IPS-18c (cell line): ENCODE measurements around the gene EGR4.
A peak's percentile ranks its signal among the peaks of the same experiment; 100 is the strongest.

Experiments used
- H3K4me3 ChIP-seq: 2 replicates; pipeline ENCODE4 v1.7.0; 2013; ENCODE audit warnings: low read depth, mild to moderate bottlenecking, low read length, moderate library complexity; ENCODE audit not compliant: insufficient read depth
- H3K9me3 ChIP-seq: one replicate; pipeline ENCODE4 v1.6.1; 2013; ENCODE audit warnings: mild to moderate bottlenecking, low read length, moderate library complexity; ENCODE audit not compliant: control insufficient read depth, insufficient read depth

Gene EGR4

DNA sequence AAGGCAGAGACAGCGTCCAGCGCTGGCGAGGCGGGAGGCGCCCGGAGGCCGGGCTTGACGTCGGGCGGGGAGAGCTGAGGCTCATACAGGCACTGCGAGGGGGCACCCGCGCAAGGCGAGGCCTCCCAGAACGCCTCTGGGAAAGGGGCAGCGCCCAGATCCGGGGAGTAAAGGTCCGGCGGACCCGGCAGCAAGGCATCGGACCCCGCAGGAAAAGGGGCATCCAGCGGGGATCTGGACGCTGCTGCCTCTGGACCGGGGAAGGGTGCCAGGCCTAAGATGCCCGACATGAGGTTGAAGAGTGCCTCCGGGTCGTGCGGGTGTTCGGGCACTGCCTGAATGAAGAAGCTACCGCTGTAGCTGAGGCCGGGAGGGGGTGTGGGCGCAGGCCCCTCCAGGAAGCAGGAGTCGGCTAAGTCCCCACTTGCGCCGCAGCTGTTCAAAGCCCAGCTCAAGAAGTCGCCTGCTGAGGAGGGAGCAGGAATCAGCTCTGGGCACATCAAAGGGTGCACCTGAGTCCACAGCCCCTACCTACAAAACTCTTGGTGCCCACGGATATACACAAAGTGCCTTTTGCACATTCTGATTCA, 937 bp downstream of the EGR4 start:
- peak overlapping the region; percentile 63 for H3K4me3 ChIP-seq
- no peaks in the 10 kb centered on the region for H3K9me3 ChIP-seq

DNA sequence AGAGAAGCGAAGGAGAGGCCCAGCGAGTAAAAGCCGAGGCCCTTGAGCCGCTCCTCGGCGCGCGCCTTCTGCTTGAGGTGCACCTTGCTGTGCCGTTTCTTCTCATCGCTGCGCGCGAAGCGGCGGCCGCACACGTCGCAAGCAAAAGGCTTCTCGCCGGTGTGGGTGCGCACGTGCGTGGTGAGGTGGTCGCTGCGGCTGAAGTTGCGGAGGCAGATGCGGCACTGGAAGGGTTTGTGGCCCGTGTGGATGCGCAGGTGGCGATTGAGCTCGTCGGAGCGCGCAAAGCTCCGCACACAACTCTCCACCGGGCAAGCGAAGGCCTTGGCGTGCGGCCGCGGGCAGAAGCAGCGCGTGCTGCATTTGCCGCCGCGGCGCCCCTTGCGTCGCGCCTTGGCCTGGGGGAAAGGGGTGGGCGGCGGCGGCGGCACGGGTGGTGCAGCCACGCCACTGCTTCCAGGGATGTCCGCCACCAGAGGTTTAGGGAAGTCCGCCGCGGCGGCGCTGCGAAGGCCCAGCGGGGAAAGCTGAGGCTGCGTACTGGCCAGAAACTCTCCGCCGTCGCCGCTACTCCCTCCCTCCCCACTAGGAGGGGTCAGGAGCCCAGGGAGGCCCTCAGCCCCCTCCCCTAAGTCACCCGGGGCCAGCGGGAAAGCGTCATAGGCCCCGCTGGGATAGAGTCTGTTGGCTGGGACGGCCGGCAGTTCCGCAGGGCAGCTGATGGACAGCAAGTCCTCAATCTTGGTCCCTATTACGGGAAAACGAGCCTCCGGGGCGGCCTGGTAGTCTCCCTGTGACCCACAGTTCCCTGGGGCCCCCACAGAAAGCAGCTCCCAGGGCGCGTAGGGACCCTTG, 1.7 kb downstream of the EGR4 start:
- Histone ChIP-seq H3K9me3 (no peaks in the 10 kb centered on the region), H3K4me3 (peak overlapping the region; percentile 47)

DNA sequence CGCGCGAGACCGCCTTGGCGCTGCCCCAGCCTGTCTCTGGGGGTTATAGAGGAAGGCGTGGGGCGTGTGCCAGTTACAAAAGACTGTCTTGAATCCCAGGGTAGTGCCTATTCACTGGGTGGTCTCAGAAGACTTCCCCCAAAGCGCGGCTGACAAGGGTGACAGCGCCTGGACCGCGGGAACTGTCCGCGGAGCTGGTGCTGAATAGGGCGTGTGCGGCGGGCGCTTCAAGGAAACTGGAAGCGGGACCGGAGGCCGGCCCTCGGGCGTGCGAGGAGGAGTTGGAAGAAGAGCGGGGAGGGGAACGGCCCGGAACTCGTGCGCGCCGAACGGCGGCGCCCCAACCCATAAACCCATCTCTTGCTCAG, 2.3 kb downstream of the EGR4 start:
- peak overlapping the region; percentile 47 for H3K4me3 ChIP-seq
- H3K9me3 ChIP-seq, result no peaks in the 10 kb centered on the region

- no peak overlapping the region for H3K4me3 ChIP-seq
- no peaks in the 10 kb centered on the region for H3K9me3 ChIP-seq
Measured at GRCh38 chr2:73290049-73290839, 3.1 kb downstream of the EGR4 start.

DNA sequence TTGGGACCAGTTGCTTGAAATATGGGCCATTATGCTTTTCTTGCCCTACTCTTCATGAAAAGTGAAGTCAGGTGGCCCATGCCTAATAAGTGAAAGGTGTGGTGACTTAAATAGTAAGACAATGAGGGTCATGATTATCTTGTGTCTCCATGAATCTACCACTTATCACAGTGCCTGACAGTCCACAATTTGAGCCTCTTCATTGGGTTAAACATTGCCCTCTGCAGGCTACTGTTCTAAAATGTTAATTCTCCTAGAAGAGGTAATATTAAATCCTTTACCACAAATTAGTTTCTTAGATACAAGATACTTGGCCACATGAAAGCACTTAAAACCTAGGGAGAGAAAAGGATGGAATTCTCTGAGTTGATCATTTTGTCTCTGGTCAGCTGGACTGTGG, 4.0 kb downstream of the EGR4 start:
- Histone ChIP-seq H3K9me3 (no peaks in the 10 kb centered on the region), H3K4me3 (no peak overlapping the region)

GRCh38 chr2:73286134-73286655, 7.2 kb downstream of the EGR4 start:
- Histone ChIP-seq H3K4me3 (no peak overlapping the region), H3K9me3 (no peaks in the 10 kb centered on the region)

DNA sequence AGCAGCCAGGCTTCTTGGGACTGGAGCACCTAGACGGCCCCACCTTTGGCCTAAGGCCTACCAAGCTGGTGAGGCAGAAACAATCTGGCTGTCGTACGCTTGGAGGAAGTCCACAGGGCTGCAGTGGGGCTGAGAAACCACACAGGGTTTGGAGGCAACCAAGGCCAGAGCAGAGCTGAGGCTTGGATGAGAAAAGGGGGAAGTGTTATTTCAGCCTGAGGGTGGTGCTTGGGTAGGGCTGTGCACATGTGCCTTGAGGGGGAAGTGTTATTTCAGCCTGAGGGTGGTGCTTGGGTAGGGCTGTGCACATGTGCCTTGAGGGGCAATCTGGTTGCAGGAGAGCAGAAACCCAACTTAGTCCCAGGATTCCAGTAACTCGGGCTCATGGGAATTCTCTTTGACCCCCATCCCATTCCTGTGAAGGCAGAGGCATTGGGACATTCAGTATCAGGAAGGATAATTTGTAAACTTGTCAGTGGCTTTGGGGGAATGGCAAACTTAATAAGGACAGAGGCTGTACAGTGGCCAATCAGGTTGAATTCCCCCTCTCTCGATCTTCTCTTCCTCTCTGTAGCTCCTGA, 8.1 kb downstream of the EGR4 start:
- H3K9me3 ChIP-seq, result no peaks in the 10 kb centered on the region
- H3K4me3 ChIP-seq, result peak overlapping the region; percentile 82; the same call in 1 of the 2 replicates

DNA sequence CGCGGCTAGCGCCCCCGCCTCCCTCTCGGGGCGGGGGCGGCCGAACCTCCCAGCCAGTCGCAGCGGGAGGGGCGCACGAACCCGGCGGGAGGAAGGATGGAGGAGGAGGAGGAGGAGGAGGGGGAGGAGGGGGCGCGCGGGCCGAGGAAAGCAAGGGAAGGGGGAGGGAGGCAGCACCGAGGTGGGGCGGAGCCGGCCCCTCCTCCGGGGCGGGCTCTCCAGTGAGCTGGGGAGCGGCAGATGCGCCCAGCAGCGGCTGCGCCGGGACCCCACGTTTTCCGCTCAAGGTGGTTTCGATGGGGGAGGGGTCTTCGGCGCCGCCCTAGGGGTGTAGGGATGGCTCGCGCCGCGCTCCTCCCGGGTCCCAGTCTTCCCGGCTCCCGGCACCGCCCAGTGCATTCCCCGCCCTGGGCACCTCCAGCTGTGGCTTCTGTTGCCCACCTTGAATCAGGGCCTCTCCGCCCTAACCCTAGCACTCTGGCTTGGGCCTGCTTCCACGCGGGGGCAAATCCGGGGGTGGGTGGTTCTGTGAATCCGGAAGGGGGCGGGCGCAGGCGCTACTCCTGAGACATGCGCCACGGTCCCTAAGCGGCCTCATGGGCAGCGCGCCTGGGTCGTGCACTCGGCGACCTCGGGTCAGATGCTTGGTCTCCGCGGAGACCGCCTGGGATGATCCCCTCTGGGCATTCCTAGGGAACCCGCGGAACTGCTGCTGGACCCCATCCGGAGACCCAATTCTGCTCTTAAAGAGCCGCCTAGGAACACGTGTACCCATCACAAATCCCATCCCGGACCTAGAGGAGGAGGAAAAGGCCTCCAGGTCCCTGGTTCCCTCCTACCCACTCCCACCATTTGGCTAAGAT, 8.8 kb downstream of the EGR4 start, which contains the start of gene FBXO41:
FBXO41 (minus strand) TSS at position 183 of the 863 bp plus-strand sequence. CDS start 14,848 bp downstream, outside the sequence.
- Histone ChIP-seq H3K9me3 (no peaks in the 10 kb centered on the region), H3K4me3 (peak within 1 kb of the TSS; percentile 82)

DNA sequence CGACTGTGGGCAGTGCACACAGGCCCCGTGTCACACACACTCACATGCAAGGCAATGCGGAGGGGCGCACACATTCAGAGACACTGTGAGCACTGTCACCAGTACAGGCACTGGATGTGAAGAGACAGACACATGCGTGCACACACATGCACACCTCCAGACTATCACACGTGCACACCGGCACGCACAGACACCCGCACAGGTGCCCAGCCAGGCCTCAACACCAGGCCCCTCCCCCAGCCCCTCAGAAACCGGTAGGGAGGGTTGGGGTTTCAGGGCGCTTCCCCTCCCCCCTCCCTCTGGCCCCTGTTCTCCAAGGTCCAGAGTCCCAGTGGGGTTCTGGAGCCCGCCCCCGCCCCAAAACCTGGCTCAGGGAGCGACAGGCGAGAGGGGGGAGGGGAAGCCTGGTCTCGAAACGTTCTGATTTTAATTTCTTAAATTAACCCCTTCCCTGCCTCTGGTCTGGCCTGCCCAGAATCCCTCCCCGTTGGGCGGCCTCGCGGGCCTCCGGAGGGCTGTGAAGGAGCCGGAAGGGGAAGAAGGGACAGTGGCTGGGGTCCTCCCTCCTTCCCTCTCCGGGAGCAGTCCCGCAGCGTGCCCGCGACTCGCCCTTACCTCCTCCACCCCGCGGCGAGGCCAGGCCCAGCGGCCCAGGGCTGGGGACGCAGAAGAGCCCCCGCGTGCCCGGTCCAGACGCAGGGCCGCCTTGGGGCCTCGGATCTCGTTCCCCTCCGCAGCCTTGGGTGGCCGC, 9.6 kb downstream of the EGR4 start:
- no peaks in the 10 kb centered on the region for H3K9me3 ChIP-seq
- H3K4me3 ChIP-seq, result peak overlapping the region; percentile 82

- H3K4me3 ChIP-seq, result peak overlapping the region; percentile 82
- H3K9me3 ChIP-seq, result no peaks in the 10 kb centered on the region
Measured at GRCh38 chr2:73282924-73283544, 10.3 kb downstream of the EGR4 start.

- no peak overlapping the region for H3K4me3 ChIP-seq
- no peaks in the 10 kb centered on the region for H3K9me3 ChIP-seq
Measured at GRCh38 chr2:73281244-73281643, 12.1 kb downstream of the EGR4 start.

- H3K9me3 ChIP-seq, result no peaks in the 10 kb centered on the region
Measured at GRCh38 chr2:73279852-73280251, 13.5 kb downstream of the EGR4 start.

GRCh38 chr2:73272270-73272669, 21.1 kb downstream of the EGR4 start:
- H3K9me3 ChIP-seq, result no peaks in the 10 kb centered on the region
- no peak overlapping the region for H3K4me3 ChIP-seq

More at GRCh38 chr2:73279852-73280251, 13.5 kb downstream of the EGR4 start:
- no peak overlapping the region for H3K4me3 ChIP-seq

DNA sequence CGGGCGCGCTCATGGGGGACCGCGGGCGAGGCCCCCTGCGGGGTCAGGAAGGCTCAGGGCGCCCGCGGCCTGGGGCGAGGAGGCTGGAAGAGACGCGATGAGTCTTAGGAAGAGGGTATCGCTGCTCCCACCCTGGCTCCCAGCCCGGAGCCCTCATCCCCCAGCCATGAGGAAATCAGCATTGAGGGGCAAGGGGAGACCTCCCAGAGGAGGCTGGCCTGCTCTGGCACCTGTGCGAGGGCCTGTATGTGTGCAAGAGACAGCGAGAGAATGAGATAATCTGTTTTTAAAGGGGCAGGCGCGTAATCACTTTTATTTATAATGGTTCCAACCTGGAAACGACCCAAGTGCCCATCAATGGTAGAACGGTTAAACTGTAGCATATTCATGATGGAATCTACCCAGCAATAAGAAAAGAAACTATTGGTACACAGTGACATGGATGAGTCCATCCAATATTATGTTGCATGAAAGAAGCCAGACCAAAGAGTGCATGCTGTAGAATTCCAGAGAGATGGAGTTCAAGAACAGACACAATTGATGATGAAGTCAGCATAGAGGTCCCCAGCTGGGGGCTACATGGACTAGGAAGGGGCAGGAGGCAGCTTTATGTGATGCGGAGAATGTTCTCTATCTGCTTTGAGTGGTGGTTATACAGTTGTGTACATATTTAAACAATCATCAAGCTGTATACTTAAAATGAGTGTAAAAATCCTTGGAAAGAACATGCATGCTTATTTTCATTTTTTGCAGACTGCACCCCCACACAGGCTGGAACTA, 23.5 kb downstream of the EGR4 start:
- peak overlapping the region; percentile 41 for H3K4me3 ChIP-seq

More for the DNA sequence above, 23.5 kb downstream of the EGR4 start:
- H3K9me3 ChIP-seq, result no peaks in the 10 kb centered on the region
